H1 (cell line): ENCODE measurements around the gene ELF4. TPM values are rescaled to one million over a fixed set of nuclear protein-coding genes. Genes with fewer than 3 reads are reported as not detected.

Experiments used
- CTBP2 ChIP-seq: IDR thresholded peaks from 2 replicates; pipeline ENCODE4 v1.7.0; 2011; ENCODE audit warnings: borderline replicate concordance, mild to moderate bottlenecking, moderate library complexity, mixed read lengths, low read length; ENCODE audit not compliant: insufficient read depth, insufficient read length
- SRF ChIP-seq: IDR thresholded peaks from 2 replicates; pipeline ENCODE4 v1.6.1; 2011; ENCODE audit warnings: mild to moderate bottlenecking, low read depth, low read length, moderate library complexity
- TBP ChIP-seq: IDR thresholded peaks from 2 replicates; pipeline ENCODE4 v1.6.1; 2011; ENCODE audit warnings: low read depth, low read length, improper control_type of control experiment
- polyA plus RNA-seq, 7 experiments: library from polyadenylated mRNA; depleted of rRNA in 3 of 7; stranded (reverse) in 5 of 7; unstranded in 2 of 7; fragments of >200 nt in 5 of 7; fragments of 200-250 nt in 2 of 7; gene quantifications; 1 replicate in 5 of 7; 2 replicates in 1 of 7; 4 replicates in 1 of 7; pipeline versions ENCODE4 v1.2.1 to v1.2.3, GENCODE V29; 2011 to 2013; ENCODE audit warnings: missing spikeins in 2 of 7, mixed read lengths in 2 of 7
- total RNA-seq: library from RNA; stranded (reverse); fragmentation: NEBNext Ultra II Directional; extraction: Animal tissue kit (Norgen Biotek cat#: 25700); gene quantifications from 2 replicates; pipeline ENCODE4 v1.2.1, GENCODE V29; 2021
- TF ChIP-seq, protein P1 (sequence below): IDR thresholded peaks from 2 replicates; pipeline ENCODE4 v1.6.1; 2011; ENCODE audit warnings: low read length, improper control_type of control experiment
- TF ChIP-seq, protein P2 (sequence below): IDR thresholded peaks from 2 replicates; pipeline ENCODE4 v1.6.1; 2012; ENCODE audit warnings: inconsistent platforms

ELF4 gene
- total and polyA plus RNA-seq, 2 of the 8 experiments (the other 6 are each of a cell fraction or from before 2014, with no cell fraction given): 1.8 to 2.0 TPM

DNA sequence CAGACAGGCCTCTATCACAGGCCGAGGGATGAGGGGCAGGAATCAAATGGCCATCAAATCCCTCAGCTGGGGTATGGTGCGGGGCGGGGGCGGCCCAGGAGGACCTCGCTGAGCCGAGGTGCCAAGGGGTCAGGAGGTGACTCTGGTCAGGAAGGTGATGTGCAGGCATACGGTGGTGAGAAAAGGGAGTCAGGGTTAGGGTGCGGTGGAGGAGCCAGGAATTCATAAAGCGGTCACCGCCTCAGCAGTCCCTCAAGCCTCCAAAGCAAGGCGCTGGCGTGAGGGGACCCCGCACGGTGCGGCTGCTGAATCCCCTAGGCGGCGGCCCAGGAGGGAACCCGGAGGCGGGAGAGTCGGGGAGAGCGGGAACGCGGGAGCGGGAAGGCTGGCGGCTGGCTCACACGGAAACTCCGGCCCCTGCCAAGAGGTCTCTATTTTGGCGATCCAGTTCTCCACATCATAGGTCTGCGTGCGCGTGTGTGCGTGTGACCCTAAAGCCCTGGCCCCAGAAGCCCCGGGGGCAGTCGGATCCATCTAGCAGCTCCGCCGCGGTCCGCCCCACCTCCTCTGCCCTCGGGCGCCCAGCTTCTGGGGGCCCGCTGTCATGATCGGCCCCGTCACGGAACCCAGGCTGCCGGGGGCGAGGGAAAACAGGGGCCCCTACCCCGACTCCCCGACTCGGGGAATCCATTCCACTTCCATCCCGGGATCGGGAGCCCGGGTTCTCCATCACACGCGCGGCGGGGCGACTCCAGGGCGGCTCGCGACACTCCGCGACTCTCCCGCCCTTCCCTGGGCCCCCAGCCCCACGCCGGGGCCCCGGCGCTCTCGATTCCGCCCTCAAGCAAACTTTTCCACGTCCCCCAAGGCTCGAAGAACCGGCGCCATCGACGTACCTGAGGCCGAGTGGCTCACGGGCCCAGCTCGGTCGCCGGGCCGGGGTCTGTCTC is 593 bp downstream of the ELF4 start (continued):
- TF ChIP-seq SRF: no peak
- TF ChIP-seq, protein P1, sequence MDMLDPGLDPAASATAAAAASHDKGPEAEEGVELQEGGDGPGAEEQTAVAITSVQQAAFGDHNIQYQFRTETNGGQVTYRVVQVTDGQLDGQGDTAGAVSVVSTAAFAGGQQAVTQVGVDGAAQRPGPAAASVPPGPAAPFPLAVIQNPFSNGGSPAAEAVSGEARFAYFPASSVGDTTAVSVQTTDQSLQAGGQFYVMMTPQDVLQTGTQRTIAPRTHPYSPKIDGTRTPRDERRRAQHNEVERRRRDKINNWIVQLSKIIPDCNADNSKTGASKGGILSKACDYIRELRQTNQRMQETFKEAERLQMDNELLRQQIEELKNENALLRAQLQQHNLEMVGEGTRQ: no peak
- TF ChIP-seq TBP: no peak
- TF ChIP-seq CTBP2: no peak
- TF ChIP-seq, protein P2, sequence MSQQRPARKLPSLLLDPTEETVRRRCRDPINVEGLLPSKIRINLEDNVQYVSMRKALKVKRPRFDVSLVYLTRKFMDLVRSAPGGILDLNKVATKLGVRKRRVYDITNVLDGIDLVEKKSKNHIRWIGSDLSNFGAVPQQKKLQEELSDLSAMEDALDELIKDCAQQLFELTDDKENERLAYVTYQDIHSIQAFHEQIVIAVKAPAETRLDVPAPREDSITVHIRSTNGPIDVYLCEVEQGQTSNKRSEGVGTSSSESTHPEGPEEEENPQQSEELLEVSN: peak; percentile 93
- TF ChIP-seq, all 59 proteins: peak for 5
